Hippocampal formation (tissue), 2 donors: ENCODE data around the gene SPATC1L.

Experiments
- DNase-seq, 2 donors: peaks; one replicate each; lab custom pipeline; 2025; lab: John Stamatoyannopoulos, UW

The SPATC1L gene

GRCh38 chr21:46131838-46132651 lies 52.2 kb downstream of the SPATC1L start:
- no peak for DNase-seq

DNA sequence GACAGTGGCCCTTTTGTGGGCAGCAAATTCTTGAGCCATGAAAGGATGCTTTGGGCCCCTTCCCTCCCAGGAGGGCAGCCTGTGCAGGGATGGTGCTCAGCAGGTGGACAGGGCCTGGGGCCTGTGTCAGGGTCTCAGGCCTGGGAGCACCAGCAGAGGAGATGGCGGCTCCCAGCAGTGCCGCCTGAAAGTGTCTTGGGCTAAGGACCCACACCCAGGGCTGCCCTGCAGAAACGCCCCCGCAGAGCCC lies 52.7 kb downstream of the SPATC1L start:
- DNase-seq = no peak

GRCh38 chr21:46130831-46131587 lies 53.2 kb downstream of the SPATC1L start:
- DNase-seq = no peak

- DNase-seq = no peak
Measured at GRCh38 chr21:46129846-46130651, 54.2 kb downstream of the SPATC1L start.

DNA sequence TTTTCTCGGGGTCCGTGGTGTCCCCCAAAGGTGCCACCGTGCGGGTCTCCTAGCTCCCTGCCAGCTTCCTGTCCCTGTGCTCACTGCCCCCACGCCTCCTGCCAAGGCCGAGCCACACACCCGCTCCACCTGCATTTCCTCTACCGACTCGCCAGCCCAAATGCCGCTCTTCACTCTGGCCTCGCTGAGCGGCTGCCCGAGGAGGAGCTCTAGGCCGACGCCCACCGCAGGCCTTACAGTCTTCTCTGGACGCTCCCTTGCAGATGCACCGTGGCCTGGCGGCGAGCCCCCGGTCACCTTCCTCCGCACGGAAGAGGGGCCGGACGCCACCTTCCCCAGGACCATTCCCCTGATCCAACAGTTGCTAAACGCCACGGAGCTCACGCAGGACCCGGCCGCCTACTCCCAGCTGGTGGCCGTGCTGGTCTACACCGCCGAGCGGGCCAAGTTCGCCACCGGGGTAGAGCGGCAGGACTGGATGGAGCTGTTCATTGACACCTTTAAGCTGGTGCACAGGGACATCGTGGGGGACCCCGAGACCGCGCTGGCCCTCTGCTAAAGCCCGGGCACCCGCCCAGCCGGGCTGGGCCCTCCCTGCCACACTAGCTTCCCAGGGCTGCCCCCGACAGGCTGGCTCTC lies 55.2 kb downstream of the SPATC1L start:
- no peak for DNase-seq

DNA sequence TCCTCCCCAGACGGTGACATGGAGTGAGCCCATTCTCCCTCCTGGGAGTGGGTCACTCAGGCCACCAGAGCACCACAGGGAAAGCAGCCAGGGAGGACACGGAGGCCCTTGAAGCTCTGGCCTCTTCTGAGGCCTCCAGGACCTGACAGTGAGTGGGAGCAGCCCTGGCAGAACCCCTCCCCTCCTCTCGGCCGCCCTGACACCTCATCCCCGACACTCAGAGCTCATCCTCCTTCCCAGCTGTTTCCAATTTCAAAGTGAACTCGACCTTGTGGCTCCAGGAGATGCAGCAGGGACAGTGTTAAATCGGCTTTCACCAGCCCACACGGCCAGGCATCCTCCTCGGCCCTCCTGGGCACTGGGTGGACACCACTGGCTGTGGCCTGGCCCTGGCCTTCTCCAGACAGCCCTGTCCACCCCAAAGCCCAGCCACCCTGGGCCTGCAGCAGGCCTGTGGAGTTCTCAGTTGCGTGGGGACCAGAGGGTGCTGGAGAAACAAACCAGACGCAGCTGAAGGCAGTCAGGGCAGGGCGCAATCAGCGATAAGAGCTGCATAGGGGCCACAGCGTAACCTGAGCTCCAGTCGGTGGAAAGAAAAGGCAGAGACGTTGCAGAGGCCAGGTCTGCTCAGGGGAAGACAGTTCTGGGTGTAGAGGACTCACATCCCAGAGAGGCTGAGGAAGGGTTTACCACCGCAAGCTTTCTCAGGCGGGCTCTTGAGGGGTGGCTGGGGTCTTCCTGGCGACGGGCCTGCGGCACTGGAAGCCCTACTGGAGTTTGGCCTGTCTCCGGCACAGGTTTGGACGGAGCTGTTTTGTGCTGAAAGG lies 55.9 kb downstream of the SPATC1L start:
- DNase-seq = no peak

DNA sequence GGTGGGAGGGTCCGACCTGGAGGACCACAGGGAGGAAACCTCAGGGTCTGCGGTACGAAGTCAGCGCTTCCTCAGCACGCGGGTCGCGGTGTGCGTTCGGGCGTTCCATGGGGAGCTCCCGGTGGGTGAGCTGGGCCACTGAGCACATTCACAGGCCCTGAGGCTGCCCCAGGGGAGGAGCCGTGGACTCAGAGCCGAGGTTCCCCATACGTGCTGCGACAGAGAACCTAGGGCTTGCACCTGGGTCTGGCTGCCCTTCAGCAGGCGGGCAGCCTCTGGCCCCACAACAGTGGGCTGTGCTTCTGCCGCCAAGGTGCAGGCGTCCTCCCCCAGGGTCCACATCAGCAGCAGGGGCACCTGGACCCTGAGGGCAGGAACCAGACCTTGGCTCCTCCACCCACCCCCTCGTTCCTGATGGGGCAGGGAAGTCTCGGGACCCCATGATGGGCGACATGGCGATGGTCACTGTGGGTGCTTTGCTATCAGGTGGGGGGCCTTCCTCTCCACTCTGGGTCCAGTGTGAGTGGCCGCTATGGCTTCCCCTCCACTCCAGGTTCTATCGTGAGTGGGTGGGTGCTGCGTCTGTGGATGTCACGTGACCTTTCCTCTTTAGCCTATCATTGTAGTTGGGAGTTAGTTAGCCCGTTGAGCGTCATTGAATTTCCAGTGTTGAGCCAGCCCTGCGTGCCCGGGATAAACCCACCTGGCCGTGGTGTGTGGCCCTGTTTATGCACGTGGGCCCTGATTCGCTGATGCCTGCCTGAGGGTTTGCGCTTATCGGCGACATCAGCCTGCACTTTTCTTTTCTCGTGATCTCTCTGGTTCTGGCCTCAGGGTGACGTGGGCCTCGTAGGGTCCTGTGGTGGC lies 56.8 kb downstream of the SPATC1L start:
- DNase-seq = no peak

DNA sequence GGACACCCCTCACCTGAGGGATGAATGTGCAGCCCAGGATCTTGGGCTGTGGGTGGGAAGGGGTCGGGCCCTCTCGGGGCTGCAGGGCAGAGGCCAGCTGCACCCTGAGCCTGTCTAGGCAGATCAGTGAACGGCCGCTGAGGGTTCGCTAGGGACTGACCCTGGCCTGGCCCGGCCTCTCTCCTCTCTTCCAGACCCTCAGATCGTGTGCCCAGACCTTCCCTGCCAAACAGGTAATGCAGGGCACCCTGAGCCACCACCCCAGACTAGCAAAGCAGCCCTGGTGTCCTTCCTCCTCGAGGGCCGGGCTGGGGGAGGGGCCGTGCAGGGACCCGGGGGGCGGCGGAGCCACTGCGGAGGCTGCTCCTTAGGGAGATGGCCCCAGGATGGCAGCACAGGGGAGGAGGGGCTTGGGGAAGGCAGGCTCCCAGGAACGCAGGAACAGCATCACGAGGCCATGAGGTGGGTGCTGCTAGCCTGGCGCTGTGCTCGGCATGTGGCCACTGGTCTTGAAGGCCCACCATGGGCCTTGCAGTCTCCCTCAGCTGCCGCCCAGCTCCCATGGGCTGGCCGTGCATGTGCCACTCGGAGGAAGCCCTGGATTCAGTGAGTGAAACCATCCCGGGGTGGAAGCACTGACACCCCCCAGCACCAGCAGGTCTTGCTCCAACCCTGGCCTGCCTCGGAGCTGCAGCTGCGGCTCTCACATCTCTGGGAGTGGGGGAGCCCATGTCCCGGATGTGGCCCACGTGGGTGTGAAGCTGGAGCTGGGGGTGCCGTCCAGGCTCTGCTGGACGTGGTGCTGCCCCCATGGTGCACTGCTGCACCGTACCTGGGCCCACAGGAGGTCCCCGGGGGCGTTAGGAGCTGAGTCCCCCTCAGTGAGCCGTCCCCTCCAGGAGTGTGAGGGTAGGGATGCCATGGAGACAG lies 57.7 kb downstream of the SPATC1L start:
- DNase-seq = no peak

DNA sequence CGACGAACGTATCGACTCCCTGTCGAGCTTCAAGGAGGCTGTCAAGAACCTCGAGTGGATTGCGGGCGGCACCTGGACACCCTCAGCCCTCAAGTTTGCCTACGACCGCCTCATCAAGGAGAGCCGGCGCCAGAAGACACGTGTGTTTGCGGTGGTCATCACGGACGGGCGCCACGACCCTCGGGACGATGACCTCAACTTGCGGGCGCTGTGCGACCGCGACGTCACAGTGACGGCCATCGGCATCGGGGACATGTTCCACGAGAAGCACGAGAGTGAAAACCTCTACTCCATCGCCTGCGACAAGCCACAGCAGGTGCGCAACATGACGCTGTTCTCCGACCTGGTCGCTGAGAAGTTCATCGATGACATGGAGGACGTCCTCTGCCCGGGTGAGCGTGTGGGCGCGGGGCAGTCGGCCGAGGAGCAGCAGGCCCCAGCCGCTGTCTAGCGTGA lies 58.4 kb downstream of the SPATC1L start:
- no peak for DNase-seq

DNA sequence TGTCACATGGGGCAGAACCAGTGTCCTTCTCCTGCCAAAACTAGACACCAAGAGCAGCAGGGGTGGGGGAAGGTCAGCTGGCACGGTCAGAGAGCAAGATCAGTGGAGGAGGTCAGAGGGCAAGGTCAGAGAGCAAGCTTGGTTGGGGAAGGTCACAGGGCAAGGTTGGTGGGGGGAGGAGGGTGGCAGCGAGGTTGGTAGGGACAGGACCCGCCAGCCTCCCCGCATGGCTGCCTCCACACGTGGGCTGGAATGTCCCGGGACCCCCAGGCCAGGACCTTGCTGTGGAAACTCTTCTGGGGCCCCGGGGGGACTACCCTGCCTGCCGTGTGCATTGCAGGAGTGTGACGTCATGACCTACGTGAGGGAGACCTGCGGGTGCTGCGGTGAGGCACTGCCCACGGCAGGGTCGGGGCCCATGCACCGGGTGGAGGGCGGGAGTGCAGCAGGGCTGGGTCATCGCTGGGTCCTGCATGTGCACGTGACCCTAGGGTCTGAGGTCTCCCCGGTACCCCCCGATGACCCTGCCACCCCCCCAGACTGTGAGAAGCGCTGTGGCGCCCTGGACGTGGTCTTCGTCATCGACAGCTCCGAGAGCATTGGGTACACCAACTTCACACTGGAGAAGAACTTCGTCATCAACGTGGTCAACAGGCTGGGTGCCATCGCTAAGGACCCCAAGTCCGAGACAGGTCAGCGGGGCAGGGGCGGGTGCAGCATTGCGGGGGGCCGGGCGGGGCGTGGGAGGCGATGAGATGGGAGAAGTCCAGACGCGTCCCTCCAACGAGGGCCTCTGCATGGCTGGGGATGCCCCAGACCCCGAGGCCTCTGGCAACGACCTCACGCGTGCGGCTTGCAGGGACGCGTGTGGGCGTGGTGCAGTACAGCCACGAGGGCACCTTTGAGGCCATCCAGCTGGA lies 59.1 kb downstream of the SPATC1L start:
- no peak for DNase-seq

- DNase-seq = no peak
Measured at GRCh38 chr21:46124083-46124925, 60.0 kb downstream of the SPATC1L start.

- DNase-seq = no peak
Measured at GRCh38 chr21:46122758-46123683, 61.2 kb downstream of the SPATC1L start.

- no peak for DNase-seq
Measured at GRCh38 chr21:46122237-46122671, 62.0 kb downstream of the SPATC1L start.

DNA sequence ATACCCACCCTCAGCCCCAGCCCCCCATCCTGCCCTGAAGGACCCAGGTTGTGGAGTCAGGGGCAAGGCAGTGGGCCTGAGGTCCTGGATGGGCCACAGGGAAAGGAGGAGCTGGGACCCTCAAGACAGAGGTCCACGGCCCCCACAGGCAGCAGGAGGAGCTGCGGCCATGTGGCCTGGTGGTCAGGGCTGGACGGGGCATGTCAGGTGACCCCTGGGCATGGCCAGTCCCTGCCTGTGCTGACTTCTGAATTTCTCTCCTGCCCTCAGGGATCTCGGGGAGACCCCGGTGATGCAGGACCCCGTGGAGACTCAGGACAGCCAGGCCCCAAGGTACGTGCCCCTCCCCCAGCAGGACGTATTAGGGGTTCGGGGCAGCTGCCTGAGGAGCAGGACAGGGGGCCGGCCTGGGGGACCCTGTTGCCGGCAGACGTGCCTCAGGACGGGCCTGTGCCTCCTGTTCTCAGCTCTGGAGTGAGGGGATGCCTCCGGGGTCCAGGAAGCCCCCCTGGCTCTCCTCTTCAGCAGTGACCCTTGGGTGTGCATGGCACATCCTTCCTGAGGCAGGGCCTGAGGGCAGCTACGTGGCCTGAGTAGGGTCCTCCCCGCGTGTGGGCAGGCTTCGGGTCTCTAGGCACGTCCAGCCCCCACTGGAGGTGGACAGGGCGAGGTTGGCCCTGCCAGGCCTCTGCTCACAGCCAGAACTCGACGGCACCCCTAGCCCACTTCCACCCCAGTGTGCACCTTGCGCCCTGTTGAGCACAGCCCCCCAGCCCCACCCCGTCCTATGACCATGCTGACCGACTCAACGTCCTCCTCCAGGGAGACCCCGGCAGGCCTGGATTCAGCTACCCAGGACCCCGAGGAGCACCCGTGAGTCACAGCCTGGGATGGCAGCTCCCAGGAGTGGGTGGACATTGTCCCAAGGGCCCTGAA lies 62.7 kb downstream of the SPATC1L start:
- no peak for DNase-seq
